ENCODE measurements around the gene MTMR12.

Gene MTMR12

DNA sequence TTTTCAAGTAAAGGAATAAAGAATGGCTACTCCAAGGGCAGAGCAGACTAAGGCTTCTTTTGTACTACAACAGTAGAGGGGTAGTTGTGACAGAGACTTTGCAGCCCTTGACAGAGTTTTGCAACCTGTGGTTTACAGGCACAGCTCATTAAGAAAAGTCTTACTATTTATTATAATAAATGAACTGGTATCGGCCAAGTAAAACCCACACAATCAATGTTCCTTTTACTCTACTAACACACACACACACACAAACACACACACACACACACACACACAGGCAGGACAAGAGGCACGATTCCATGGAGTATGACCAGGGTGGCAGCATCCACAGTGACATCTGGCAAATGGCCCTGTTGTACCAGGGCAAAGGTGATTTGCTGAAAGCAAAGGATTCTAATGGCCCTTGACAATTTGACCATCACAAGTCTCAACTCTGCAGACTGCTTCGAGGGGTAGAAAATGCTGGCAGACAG is 79.5 kb downstream of the MTMR12 start:
- no peak overlapping the region for H2AK5ac ChIP-seq (ENCODE audit: low read length)
- H3K9ac ChIP-seq (ENCODE audit: low read length): no peak overlapping the region
- no CpG with 5 or more reads among the region's 3 CpGs for WGBS (ENCODE audit: extremely low coverage, insufficient coverage, low lambda C conversion rate)
- H2BK15ac ChIP-seq (replicated peaks; ENCODE audit: low read depth): no peak overlapping the region
- H3K27me3 ChIP-seq (ENCODE audit: insufficient read depth, low read length, poor library complexity): no peaks in the 10 kb centered on the region
- H3K23ac ChIP-seq (ENCODE audit: low read length): no peak overlapping the region
- H2BK120ac ChIP-seq (ENCODE audit: low read depth, low read length): no peak overlapping the region
- H3K79me2 ChIP-seq (ENCODE audit: control insufficient read depth, insufficient read depth, low read length): no peaks in the 10 kb centered on the region
- H3K4me2 ChIP-seq (ENCODE audit: low read length): no peak overlapping the region
- H3K36me3 ChIP-seq (ENCODE audit: control insufficient read depth, insufficient read depth, low read length): no peaks in the 10 kb centered on the region
- H3K18ac ChIP-seq (ENCODE audit: low read length): no peak overlapping the region
- H2BK5ac ChIP-seq (ENCODE audit: low read length): no peak overlapping the region
- no peak overlapping the region for H3K4ac ChIP-seq (ENCODE audit: low read depth, low read length)
- H4K8ac ChIP-seq (ENCODE audit: low read depth, low read length): no peak overlapping the region
- no peak overlapping the region for H3K4me3 ChIP-seq (ENCODE audit: low read length)
- H3K27ac ChIP-seq (ENCODE audit: low read depth, low read length): no peak overlapping the region
- no peaks in the 10 kb centered on the region for H3K79me1 ChIP-seq (ENCODE audit: low read length)
- H3K56ac ChIP-seq (ENCODE audit: low read length): no peak overlapping the region
- H3K4me1 ChIP-seq (ENCODE audit: control insufficient read depth, low read depth, low read length): no peaks in the 10 kb centered on the region
- H4K5ac ChIP-seq (ENCODE audit: low read length): no peak overlapping the region
- DNase-seq: no peak

DNA sequence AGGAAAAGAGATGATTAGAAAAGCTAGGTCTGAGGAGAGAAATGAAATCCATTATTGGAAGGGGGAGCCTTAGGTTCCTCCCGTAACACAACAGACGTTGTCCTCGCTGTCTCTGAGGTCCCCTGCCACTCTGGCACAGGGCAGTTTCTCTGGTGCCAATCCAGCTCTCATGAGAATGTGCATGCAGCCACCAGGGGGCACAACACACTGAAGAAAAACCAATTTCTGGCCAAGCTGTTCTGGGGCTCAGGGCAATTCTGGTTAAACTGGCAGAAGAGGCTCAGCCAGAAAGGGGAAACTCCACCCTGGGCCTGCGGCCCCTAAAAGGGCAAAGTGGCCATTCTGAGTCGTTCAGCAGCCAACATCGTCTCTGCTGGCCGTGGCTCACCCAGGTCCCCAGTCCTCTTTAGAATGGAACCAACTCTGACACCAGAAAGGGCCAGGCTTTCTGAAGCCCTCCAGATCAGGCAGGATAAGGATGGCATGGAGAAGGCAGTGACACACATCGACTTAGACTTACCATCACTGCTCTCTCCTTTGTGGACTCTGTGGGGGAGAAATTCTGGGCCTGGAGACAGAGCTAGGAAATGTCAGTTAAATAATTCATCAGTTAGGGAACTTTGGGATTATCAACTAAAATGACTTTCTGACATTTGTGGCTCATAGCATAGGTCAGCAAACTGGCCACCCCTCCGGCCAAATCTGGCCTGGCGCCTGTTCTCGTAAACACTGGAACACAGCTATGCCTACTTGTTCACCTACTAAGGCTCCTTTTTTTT is 80.1 kb downstream of the MTMR12 start:
- Histone ChIP-seq H3K79me1 (ENCODE audit: low read length) (no peaks in the 10 kb centered on the region), H3K4me2 (ENCODE audit: low read length) (no peak overlapping the region), H3K9ac (ENCODE audit: low read length) (no peak overlapping the region), H2BK5ac (ENCODE audit: low read length) (no peak overlapping the region), H3K23ac (ENCODE audit: low read length) (no peak overlapping the region), H3K4ac (ENCODE audit: low read depth, low read length) (no peak overlapping the region), H4K8ac (ENCODE audit: low read depth, low read length) (no peak overlapping the region), H2BK120ac (ENCODE audit: low read depth, low read length) (no peak overlapping the region), H3K79me2 (ENCODE audit: control insufficient read depth, insufficient read depth, low read length) (no peaks in the 10 kb centered on the region), H3K56ac (ENCODE audit: low read length) (no peak overlapping the region), H3K27ac (ENCODE audit: low read depth, low read length) (no peak overlapping the region), H3K27me3 (ENCODE audit: insufficient read depth, low read length, poor library complexity) (no peaks in the 10 kb centered on the region), H3K4me1 (ENCODE audit: control insufficient read depth, low read depth, low read length) (no peaks in the 10 kb centered on the region), H2BK15ac (replicated peaks; ENCODE audit: low read depth) (no peak overlapping the region), H3K18ac (ENCODE audit: low read length) (no peak overlapping the region), H3K36me3 (ENCODE audit: control insufficient read depth, insufficient read depth, low read length) (no peaks in the 10 kb centered on the region), H2AK5ac (ENCODE audit: low read length) (no peak overlapping the region), H3K4me3 (ENCODE audit: low read length) (no peak overlapping the region), H4K5ac (ENCODE audit: low read length) (no peak overlapping the region)
- WGBS (ENCODE audit: extremely low coverage, insufficient coverage, low lambda C conversion rate): no CpG with 5 or more reads among the region's 11 CpGs
- peak; percentile 74 for DNase-seq

DNA sequence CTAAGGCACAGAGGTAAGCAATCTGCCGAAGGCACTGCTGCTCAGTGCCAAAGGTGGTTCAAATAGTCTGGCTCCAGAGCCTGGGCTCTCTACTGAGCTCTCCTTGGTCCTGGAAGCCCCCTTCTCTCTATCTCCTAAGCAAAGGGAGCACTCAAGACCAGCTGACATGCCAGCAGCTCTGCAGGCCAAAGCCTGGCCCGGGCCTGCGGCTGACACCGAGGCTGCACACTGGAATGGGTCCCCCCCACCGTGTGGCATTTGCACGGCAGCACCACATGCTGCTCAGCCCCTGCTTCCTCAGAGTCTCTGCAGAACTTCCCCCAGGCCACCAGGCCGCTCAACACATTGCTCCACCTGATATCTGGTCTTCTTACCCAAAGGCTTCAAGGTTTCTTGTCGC is 80.8 kb downstream of the MTMR12 start:
- H3K4me2 ChIP-seq (ENCODE audit: low read length): no peak overlapping the region
- no peak overlapping the region for H3K9ac ChIP-seq (ENCODE audit: low read length)
- no peak overlapping the region for H3K4ac ChIP-seq (ENCODE audit: low read depth, low read length)
- no peak overlapping the region for H2AK5ac ChIP-seq (ENCODE audit: low read length)
- H3K18ac ChIP-seq (ENCODE audit: low read length): no peak overlapping the region
- no peak overlapping the region for H3K56ac ChIP-seq (ENCODE audit: low read length)
- no peaks in the 10 kb centered on the region for H3K36me3 ChIP-seq (ENCODE audit: control insufficient read depth, insufficient read depth, low read length)
- no peak overlapping the region for H3K23ac ChIP-seq (ENCODE audit: low read length)
- H2BK5ac ChIP-seq (ENCODE audit: low read length): no peak overlapping the region
- WGBS (ENCODE audit: extremely low coverage, insufficient coverage, low lambda C conversion rate): no CpG with 5 or more reads among the region's 8 CpGs
- DNase-seq: peak; percentile 40
- no peak overlapping the region for H4K8ac ChIP-seq (ENCODE audit: low read depth, low read length)
- no peak overlapping the region for H2BK120ac ChIP-seq (ENCODE audit: low read depth, low read length)
- H3K79me1 ChIP-seq (ENCODE audit: low read length): no peaks in the 10 kb centered on the region
- no peaks in the 10 kb centered on the region for H3K79me2 ChIP-seq (ENCODE audit: control insufficient read depth, insufficient read depth, low read length)
- no peak overlapping the region for H2BK15ac ChIP-seq (replicated peaks; ENCODE audit: low read depth)
- no peaks in the 10 kb centered on the region for H3K4me1 ChIP-seq (ENCODE audit: control insufficient read depth, low read depth, low read length)
- no peak overlapping the region for H4K5ac ChIP-seq (ENCODE audit: low read length)
- H3K27ac ChIP-seq (ENCODE audit: low read depth, low read length): no peak overlapping the region
- H3K4me3 ChIP-seq (ENCODE audit: low read length): no peak overlapping the region
- H3K27me3 ChIP-seq (ENCODE audit: insufficient read depth, low read length, poor library complexity): no peaks in the 10 kb centered on the region

GRCh38 chr5:32231241-32231640 is 81.5 kb downstream of the MTMR12 start:
- H4K8ac ChIP-seq (ENCODE audit: low read depth, low read length): no peak overlapping the region
- H3K23ac ChIP-seq (ENCODE audit: low read length): no peak overlapping the region
- no peak overlapping the region for H4K5ac ChIP-seq (ENCODE audit: low read length)
- no peak overlapping the region for H2BK5ac ChIP-seq (ENCODE audit: low read length)
- H3K18ac ChIP-seq (ENCODE audit: low read length): no peak overlapping the region
- WGBS (ENCODE audit: extremely low coverage, insufficient coverage, low lambda C conversion rate): no CpG with 5 or more reads among the region's 6 CpGs
- H2AK5ac ChIP-seq (ENCODE audit: low read length): no peak overlapping the region
- no peak overlapping the region for H3K4me2 ChIP-seq (ENCODE audit: low read length)
- H3K27me3 ChIP-seq (ENCODE audit: insufficient read depth, low read length, poor library complexity): no peaks in the 10 kb centered on the region
- no peaks in the 10 kb centered on the region for H3K79me1 ChIP-seq (ENCODE audit: low read length)
- no peak for DNase-seq
- H2BK120ac ChIP-seq (ENCODE audit: low read depth, low read length): no peak overlapping the region
- H3K36me3 ChIP-seq (ENCODE audit: control insufficient read depth, insufficient read depth, low read length): no peaks in the 10 kb centered on the region
- H3K4me1 ChIP-seq (ENCODE audit: control insufficient read depth, low read depth, low read length): no peaks in the 10 kb centered on the region
- H2BK15ac ChIP-seq (replicated peaks; ENCODE audit: low read depth): no peak overlapping the region
- no peak overlapping the region for H3K27ac ChIP-seq (ENCODE audit: low read depth, low read length)
- no peak overlapping the region for H3K4ac ChIP-seq (ENCODE audit: low read depth, low read length)
- no peak overlapping the region for H3K56ac ChIP-seq (ENCODE audit: low read length)
- H3K79me2 ChIP-seq (ENCODE audit: control insufficient read depth, insufficient read depth, low read length): no peaks in the 10 kb centered on the region
- no peak overlapping the region for H3K4me3 ChIP-seq (ENCODE audit: low read length)
- H3K9ac ChIP-seq (ENCODE audit: low read length): no peak overlapping the region

- H3K36me3 ChIP-seq (ENCODE audit: control insufficient read depth, insufficient read depth, low read length): no peaks in the 10 kb centered on the region
Measured at GRCh38 chr5:32230356-32231099, 82.2 kb downstream of the MTMR12 start.

More at GRCh38 chr5:32230356-32231099, 82.2 kb downstream of the MTMR12 start:
- WGBS (ENCODE audit: extremely low coverage, insufficient coverage, low lambda C conversion rate): no CpG with 5 or more reads among the region's 3 CpGs
- Histone ChIP-seq H3K27ac (ENCODE audit: low read depth, low read length) (no peak overlapping the region), H3K4me3 (ENCODE audit: low read length) (no peak overlapping the region), H3K4ac (ENCODE audit: low read depth, low read length) (no peak overlapping the region), H3K4me1 (ENCODE audit: control insufficient read depth, low read depth, low read length) (no peaks in the 10 kb centered on the region), H3K27me3 (ENCODE audit: insufficient read depth, low read length, poor library complexity) (no peaks in the 10 kb centered on the region), H3K23ac (ENCODE audit: low read length) (no peak overlapping the region), H3K56ac (ENCODE audit: low read length) (no peak overlapping the region), H2AK5ac (ENCODE audit: low read length) (no peak overlapping the region), H3K18ac (ENCODE audit: low read length) (no peak overlapping the region), H3K79me1 (ENCODE audit: low read length) (no peaks in the 10 kb centered on the region), H3K9ac (ENCODE audit: low read length) (no peak overlapping the region), H4K8ac (ENCODE audit: low read depth, low read length) (no peak overlapping the region), H4K5ac (ENCODE audit: low read length) (no peak overlapping the region), H2BK15ac (replicated peaks; ENCODE audit: low read depth) (no peak overlapping the region), H3K79me2 (ENCODE audit: control insufficient read depth, insufficient read depth, low read length) (no peaks in the 10 kb centered on the region), H2BK120ac (ENCODE audit: low read depth, low read length) (no peak overlapping the region), H2BK5ac (ENCODE audit: low read length) (no peak overlapping the region), H3K4me2 (ENCODE audit: low read length) (no peak overlapping the region)
- DNase-seq: no peak

Measured in mesendoderm (in vitro differentiated cells).